Osteoblast (primary cell): ENCODE data around the gene KCTD16. TPM values are rescaled to one million over a fixed set of nuclear protein-coding genes. Genes with fewer than 3 reads are reported as not detected.

ENCODE experiments used
- DNase-seq: peaks from one replicate; pipeline ENCODE4 v3.0.0; 2011; ENCODE audit warnings: low spot score, mixed read lengths; ENCODE audit not compliant: insufficient read length; ENCODE audit errors: missing footprints
- H2AFZ ChIP-seq: 2 replicates; pipeline ENCODE4 v1.6.0; 2011; ENCODE audit warnings: mild to moderate bottlenecking, low read length
- H3K27ac ChIP-seq: 2 replicates; pipeline ENCODE4 v1.5.1; 2011; ENCODE audit warnings: mild to moderate bottlenecking, low read depth, low read length, moderate library complexity
- H3K27me3 ChIP-seq: 2 replicates; pipeline ENCODE4 v1.6.0; 2012; ENCODE audit warnings: mild to moderate bottlenecking, control low read depth, inconsistent platforms, low read length, moderate library complexity; ENCODE audit not compliant: insufficient read depth
- H3K36me3 ChIP-seq: 2 replicates; pipeline ENCODE4 v1.5.1; 2011; ENCODE audit warnings: mild to moderate bottlenecking, low read length, control low read depth, moderate library complexity; ENCODE audit not compliant: insufficient read depth
- H3K4me1 ChIP-seq: 2 replicates; pipeline ENCODE4 v1.5.1; 2011; ENCODE audit warnings: mild to moderate bottlenecking, low read length, control low read depth, moderate library complexity; ENCODE audit not compliant: insufficient read depth
- H3K4me2 ChIP-seq: 2 replicates; pipeline ENCODE4 v1.6.0; 2011; ENCODE audit warnings: mild to moderate bottlenecking, low read length; ENCODE audit not compliant: insufficient read depth
- H3K4me3 ChIP-seq: fragments of 200-600 bp; sonication (generic); 3 replicates; pipeline ENCODE4 v1.5.1; 2012; ENCODE audit warnings: mild to moderate bottlenecking, low read length, inconsistent platforms; ENCODE audit not compliant: insufficient read depth
- H3K79me2 ChIP-seq: 2 replicates; pipeline ENCODE4 v1.6.0; 2012; ENCODE audit warnings: mild to moderate bottlenecking, low read length, control low read depth, inconsistent platforms; ENCODE audit not compliant: insufficient read depth
- H3K9me3 ChIP-seq: 2 replicates; pipeline ENCODE4 v1.5.1; 2011; ENCODE audit warnings: low read depth, low read length, control low read depth
- H4K20me1 ChIP-seq: 2 replicates; pipeline ENCODE4 v1.6.0; 2012; ENCODE audit warnings: mild to moderate bottlenecking, low read length, control low read depth; ENCODE audit not compliant: insufficient read depth
- total RNA-seq: library from RNA; depleted of rRNA; stranded (reverse); fragments of >200 nt; gene quantifications from 2 replicates; pipeline ENCODE4 v1.2.3, GENCODE V29; 2012
- TF ChIP-seq, protein P1 (sequence below): IDR thresholded peaks from 2 replicates; pipeline ENCODE4 v1.5.1; 2011; ENCODE audit warnings: mild to moderate bottlenecking, low read depth, low read length, moderate library complexity; ENCODE audit errors: extremely low read depth

The KCTD16 gene
- total RNA-seq, 1 donor = 3.6 TPM

DNA sequence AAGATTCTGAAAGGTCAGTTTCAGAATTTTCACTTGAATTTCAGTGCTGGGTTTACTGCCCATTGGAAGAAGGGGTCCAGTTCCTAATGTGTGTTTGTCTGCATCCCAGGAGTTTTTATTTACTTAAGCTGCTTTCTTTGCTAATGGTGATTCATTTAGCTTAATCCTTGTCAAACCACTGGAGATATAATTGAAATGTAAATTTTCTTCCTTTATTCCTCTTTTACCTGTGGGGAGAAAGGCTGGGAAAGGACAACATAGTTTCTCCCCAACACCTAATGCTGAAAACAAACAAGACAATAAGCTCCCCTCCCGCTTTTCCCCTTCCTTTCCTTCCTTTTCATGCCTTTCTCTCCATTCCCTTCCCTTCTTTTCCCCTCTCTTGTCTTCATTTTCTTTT, 185.8 kb downstream of the KCTD16 start:
- no peaks in the 10 kb centered on the region for H4K20me1 ChIP-seq
- no peaks in the 10 kb centered on the region for H3K27me3 ChIP-seq
- no peak for DNase-seq
- H3K4me3 ChIP-seq = no peak overlapping the region
- no peaks in the 10 kb centered on the region for H3K4me1 ChIP-seq
- H3K9me3 ChIP-seq = no peaks in the 10 kb centered on the region
- H3K4me2 ChIP-seq = no peak overlapping the region
- H2AFZ ChIP-seq = no peak overlapping the region
- H3K36me3 ChIP-seq = no peaks in the 10 kb centered on the region
- H3K27ac ChIP-seq = no peak overlapping the region
- H3K79me2 ChIP-seq = no peaks in the 10 kb centered on the region
- TF ChIP-seq, protein P1, sequence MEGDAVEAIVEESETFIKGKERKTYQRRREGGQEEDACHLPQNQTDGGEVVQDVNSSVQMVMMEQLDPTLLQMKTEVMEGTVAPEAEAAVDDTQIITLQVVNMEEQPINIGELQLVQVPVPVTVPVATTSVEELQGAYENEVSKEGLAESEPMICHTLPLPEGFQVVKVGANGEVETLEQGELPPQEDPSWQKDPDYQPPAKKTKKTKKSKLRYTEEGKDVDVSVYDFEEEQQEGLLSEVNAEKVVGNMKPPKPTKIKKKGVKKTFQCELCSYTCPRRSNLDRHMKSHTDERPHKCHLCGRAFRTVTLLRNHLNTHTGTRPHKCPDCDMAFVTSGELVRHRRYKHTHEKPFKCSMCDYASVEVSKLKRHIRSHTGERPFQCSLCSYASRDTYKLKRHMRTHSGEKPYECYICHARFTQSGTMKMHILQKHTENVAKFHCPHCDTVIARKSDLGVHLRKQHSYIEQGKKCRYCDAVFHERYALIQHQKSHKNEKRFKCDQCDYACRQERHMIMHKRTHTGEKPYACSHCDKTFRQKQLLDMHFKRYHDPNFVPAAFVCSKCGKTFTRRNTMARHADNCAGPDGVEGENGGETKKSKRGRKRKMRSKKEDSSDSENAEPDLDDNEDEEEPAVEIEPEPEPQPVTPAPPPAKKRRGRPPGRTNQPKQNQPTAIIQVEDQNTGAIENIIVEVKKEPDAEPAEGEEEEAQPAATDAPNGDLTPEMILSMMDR = no peak

DNA sequence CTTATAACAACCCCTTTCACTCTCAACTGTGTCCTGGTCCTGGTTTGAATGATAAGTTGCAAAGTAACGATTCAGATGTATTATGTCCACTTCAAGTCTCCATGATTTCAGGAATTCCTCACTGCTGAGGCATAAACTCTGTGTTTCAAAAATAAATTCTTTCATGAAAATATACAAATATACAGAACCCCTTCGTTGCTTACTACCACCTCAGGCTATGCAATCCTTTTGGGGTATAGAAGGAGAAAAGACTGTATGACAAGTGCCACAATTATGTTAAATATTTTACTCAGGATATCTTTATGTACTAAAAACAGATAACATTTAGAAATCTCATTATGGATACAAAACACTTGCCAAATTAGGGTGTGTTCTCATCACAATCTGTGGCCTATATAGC, 190.7 kb downstream of the KCTD16 start:
- TF ChIP-seq, protein P1 = no peak
- no peak overlapping the region for H3K4me3 ChIP-seq
- H3K27me3 ChIP-seq = no peaks in the 10 kb centered on the region
- H3K4me1 ChIP-seq = no peaks in the 10 kb centered on the region
- DNase-seq = no peak
- no peaks in the 10 kb centered on the region for H4K20me1 ChIP-seq
- H3K27ac ChIP-seq = no peak overlapping the region
- H3K79me2 ChIP-seq = no peaks in the 10 kb centered on the region
- H2AFZ ChIP-seq = no peak overlapping the region
- no peaks in the 10 kb centered on the region for H3K36me3 ChIP-seq
- H3K9me3 ChIP-seq = no peaks in the 10 kb centered on the region
- no peak overlapping the region for H3K4me2 ChIP-seq

DNA sequence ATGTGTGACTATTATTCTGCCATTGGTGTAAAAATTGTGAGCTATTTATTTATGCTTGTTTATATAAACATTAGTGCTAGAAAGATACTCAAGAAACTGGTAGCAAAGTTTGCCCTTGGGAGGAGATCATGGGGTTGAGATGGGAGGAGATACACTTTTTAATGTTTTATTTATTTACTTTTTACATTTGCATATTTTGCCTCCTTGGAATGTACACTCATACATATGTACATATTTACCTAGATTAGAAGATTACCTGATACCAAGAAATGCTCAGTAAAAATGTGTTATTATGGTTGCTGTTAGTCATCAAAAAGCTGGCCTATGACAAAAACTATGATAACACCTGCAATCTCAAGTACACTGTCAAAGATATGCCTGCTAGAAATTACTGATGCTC, 195.2 kb downstream of the KCTD16 start:
- no peaks in the 10 kb centered on the region for H3K4me1 ChIP-seq
- H3K27me3 ChIP-seq = no peaks in the 10 kb centered on the region
- DNase-seq = no peak
- no peaks in the 10 kb centered on the region for H3K79me2 ChIP-seq
- no peak overlapping the region for H3K4me3 ChIP-seq
- H3K27ac ChIP-seq = no peak overlapping the region
- no peak overlapping the region for H3K4me2 ChIP-seq
- TF ChIP-seq, protein P1 = no peak
- no peaks in the 10 kb centered on the region for H3K9me3 ChIP-seq
- H3K36me3 ChIP-seq = no peaks in the 10 kb centered on the region
- H2AFZ ChIP-seq = no peak overlapping the region
- no peaks in the 10 kb centered on the region for H4K20me1 ChIP-seq

DNA sequence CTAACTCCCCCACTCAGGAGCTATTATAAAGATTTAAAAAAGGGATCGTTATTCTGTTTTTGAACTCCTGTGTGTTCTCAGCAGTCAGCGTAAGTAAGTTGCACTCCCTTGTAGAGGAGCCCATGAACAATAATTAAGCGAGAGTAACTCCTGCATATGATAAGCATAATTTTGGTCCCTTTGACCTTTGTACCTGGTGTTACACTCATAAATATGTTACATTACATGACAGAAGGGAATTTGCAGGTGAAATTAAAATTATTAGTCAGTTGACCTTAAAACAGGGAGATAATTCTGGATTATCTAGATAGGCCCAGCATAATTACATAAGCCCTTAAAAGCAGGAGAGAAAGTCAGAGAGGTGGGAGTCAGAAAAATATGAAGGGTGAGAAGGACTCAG, 197.3 kb downstream of the KCTD16 start:
- H3K4me1 ChIP-seq = no peaks in the 10 kb centered on the region
- no peak overlapping the region for H3K4me2 ChIP-seq
- no peaks in the 10 kb centered on the region for H3K27me3 ChIP-seq
- no peaks in the 10 kb centered on the region for H3K79me2 ChIP-seq
- no peaks in the 10 kb centered on the region for H4K20me1 ChIP-seq
- H2AFZ ChIP-seq = no peak overlapping the region
- H3K4me3 ChIP-seq = no peak overlapping the region
- TF ChIP-seq, protein P1 = no peak
- no peaks in the 10 kb centered on the region for H3K9me3 ChIP-seq
- no peak overlapping the region for H3K27ac ChIP-seq
- no peak for DNase-seq
- H3K36me3 ChIP-seq = no peaks in the 10 kb centered on the region
